Fibroblast of lung (primary cell): ENCODE data around the gene PACS2.

Experiments
- CTCF ChIP-seq, 2 donors: IDR thresholded peaks in 1 of 2; conservative IDR thresholded peaks in 1 of 2; 1 replicate in 1 of 2; 2 replicates in 1 of 2; pipeline ENCODE4 v1.5.1; 2011 to 2012; ENCODE audit warnings: low read length in 2 of 2, control low read depth in 1 of 2, inconsistent platforms in 1 of 2, low read depth in 1 of 2, mild to moderate bottlenecking in 1 of 2
- EZH2 ChIP-seq: IDR thresholded peaks from 2 replicates; pipeline ENCODE4 v1.5.1; 2012; ENCODE audit warnings: low read length, control low read depth, mild to moderate bottlenecking; ENCODE audit errors: missing control alignments

- TF ChIP-seq CTCF (conservative IDR thresholded peaks at IDR 0.05 in 1 of 2, IDR thresholded peaks at IDR 0.05 in 1 of 2; ENCODE audit: low read depth in 1 of 2, low read length in 2 of 2) (no peak), EZH2 (no peak)
Measured at GRCh38 chr14:105333613-105334364, 19.2 kb downstream of the PACS2 start.
